Occipital lobe (tissue), 2 donors: ENCODE measurements around the gene NDRG2. TPM values are rescaled to one million over a fixed set of nuclear protein-coding genes. Genes with fewer than 3 reads are reported as not detected.

ENCODE experiments used
- DNase-seq: peaks from one replicate; lab custom pipeline; 2025; lab: John Stamatoyannopoulos, UW
- total RNA-seq: library from RNA; depleted of rRNA; stranded (reverse); fragments of >200 nt; gene quantifications from one replicate; pipeline ENCODE4 v1.2.3, GENCODE V29; 2014

The NDRG2 gene
- total RNA-seq, 1 donor from 2014 or later = 68.5 TPM

DNA sequence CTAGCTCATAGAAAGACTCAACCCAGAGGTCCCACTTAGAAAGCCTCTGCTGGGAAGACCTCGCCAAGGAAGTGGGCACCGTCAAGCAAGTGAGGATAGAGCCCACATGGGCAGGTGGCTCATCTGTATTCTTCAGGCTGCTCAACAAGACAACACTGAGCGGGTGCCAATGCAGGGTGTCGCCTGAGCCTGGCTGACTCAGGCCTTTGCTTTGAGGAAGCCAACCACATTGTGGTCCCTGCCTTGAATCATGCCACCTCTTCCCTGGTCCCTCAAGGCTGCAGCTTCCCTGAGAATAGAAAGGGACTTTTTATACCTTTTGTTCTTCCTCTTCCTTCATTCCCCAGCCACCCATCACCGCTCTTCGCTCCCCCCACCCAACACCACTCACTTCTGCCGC lies 11.9 kb upstream of the NDRG2 start:
- no peak for DNase-seq

DNA sequence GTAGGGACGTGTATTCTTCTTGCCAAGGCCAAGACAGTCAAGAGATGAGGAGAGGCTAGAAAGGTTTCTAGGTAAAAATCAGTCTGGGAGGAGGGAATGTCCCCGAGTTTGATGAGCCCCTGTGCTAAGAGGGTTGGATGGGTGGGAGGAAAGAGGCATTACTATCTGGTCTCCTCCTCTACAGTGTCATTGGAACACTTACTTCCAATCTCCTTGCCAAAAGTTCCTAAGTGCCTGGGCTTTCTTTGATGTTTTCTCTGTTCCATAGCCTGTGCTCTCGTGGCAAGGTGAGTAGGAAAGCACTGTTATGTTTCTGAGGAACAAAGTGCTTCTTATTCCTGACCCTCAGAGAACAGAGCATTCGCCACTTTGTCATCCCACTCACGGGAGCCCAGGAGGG lies 9.8 kb upstream of the NDRG2 start, which contains the start of gene RNASE13:
Gene RNASE13, minus strand, starts transcription at position 101 of the 400 bp plus-strand sequence. CDS start 519 bp downstream, outside the sequence.
- DNase-seq = no peak

DNA sequence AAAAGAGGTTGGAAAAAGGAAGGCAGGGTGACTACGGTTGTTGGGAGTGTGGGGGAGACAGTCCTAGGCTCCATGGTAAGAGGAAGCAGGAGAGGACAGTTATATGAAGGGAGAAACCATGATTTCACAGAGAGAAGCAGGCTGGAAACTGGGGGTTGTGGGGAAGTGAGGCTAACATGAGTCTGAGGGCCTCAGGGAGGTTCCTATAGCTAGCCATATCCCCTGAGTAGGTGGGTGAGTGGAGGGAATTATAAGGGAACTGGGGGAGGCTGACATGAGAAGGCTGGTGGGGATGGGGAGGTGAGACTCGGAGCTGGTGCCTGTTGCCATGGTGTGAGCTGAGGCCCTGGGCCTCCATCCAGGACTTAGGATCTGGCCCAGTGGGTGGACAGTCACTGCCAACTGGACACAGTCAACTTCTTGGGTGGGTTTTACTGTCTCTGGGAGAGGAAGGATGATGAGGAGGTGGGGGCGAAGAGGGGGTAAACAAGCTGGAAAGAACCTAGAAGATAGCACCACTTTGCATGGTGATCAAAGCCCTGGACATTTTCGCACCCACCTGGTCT lies 8.4 kb upstream of the NDRG2 start:
- DNase-seq = no peak

DNA sequence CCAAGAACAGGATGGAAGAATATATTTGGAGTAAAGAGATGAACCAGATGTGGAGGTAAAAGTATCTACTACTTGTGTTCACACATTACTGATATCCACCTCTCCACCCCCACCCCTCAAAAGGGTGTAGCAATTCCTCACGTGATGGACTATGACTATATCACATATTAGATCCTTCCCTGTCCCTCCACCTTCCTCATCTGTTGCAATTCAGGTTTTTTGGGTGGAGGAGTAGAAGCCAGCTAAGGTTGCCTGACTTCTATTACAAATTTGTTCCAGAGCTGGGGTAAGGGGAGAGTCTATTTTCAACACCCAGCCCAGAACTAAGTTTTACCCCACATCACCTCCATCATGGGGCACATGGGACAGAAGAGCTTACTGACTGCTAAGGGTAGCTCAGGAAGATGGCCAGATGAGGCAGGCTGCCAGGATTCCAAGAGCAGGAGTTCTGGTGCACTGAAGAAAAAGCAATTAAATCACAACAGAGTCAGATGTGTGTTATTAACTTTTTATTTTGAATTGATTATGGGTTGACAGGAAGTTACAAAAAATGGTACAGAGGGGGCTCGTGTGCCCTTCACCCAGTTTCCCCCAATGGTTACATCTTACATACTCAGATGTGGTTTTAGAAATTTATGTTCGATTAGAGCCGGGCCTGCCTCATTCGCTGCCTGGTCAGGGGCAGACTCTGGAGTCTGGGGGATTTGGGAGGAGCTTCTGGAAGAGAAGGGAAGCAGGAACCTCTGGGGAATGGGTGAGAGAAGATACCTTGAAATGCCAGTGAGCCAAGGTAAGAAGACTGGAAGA lies 7.7 kb upstream of the NDRG2 start:
- no peak for DNase-seq

DNA sequence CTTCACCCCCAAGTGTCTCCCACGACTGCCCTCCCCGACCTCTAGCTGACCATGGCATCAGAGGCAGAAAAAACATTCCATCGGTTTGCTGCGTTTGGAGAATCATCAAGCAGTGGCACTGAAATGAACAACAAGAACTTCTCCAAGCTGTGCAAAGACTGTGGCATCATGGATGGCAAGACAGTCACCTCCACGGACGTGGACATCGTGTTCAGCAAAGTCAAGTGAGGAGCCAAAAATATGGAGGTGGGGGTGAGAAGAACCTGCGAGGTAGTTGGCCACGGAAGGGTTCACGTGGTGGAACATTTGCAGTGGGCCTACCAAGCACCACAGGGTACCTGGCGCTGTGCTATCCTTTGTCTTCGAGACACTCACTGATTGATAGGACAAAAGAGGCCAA lies 5.7 kb upstream of the NDRG2 start:
- DNase-seq = no peak

DNA sequence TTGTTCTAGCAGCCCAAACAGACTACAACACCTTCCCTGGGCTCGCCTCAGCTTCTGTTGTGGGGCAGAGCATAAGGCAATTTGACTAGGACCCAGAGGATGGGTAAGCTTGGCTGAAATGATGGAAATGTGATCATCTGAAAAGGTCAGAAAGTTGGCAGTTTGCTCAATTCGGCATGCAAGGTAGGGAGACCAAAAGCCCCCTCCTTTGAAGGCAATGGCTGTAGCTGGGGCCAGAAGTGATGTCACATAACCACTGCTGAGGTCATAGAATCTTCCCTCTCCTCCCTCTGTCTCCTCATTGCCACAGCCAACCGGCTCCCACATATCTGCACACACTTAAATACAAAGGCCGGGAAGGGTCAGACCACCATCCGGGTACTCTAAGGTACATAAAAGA lies 5.1 kb upstream of the NDRG2 start, which contains the start of gene TPPP2:
Gene TPPP2, plus strand, starts transcription at position 301 of the 400 bp plus-strand sequence. CDS start 365 bp downstream, outside the sequence.
- DNase-seq = no peak

DNA sequence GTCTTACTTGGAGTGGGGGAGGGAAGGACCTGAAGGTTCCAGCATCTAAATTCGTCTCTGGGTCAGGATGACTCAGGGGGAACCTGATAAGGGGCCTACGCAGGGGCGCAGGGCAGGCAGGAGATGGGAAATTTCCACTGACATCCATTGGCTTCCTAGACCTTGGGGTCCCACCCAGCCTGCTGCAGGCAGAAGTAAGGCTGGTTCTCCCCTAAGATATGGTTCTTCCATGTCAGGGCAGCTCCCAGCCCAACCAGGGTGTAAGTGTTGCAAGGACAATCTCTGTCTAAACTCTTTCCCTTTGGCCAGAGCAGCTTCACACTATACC lies 2.1 kb upstream of the NDRG2 start:
- no peak for DNase-seq

DNA sequence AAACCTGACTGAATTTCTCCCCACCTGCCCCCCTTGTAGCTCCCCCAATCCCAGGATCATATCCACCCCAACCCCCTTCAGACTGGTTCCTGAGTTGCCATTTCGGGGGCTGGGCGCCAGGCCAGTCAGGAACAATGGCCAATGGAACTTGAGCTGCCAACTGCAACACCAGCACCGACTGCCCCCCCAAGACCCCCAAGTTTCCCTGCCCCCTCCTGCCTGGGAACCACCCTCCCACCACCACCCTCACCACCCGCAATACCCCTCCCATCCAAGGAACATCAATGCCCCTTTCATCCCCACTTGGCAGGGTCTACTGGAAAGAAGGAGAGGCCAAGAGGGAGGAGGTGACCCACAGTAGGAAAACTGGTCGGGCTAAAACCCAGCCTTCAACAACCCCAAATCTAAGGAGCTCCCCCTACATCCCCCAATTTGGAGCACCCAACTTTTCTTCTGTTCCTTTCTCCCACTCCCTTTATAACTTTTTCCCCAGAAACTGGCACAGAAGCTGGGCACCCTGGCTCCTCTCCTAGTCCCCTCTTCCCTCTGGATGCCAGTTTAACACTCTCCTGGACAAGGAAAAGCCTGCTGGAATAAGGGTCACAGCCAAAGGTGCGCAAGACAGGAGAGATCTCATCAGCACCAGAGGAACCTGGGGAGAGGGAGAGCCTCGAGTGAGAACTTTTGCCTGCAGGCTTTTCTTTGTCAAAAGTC lies 1.6 kb upstream of the NDRG2 start:
- peak; percentile 67 for DNase-seq

DNA sequence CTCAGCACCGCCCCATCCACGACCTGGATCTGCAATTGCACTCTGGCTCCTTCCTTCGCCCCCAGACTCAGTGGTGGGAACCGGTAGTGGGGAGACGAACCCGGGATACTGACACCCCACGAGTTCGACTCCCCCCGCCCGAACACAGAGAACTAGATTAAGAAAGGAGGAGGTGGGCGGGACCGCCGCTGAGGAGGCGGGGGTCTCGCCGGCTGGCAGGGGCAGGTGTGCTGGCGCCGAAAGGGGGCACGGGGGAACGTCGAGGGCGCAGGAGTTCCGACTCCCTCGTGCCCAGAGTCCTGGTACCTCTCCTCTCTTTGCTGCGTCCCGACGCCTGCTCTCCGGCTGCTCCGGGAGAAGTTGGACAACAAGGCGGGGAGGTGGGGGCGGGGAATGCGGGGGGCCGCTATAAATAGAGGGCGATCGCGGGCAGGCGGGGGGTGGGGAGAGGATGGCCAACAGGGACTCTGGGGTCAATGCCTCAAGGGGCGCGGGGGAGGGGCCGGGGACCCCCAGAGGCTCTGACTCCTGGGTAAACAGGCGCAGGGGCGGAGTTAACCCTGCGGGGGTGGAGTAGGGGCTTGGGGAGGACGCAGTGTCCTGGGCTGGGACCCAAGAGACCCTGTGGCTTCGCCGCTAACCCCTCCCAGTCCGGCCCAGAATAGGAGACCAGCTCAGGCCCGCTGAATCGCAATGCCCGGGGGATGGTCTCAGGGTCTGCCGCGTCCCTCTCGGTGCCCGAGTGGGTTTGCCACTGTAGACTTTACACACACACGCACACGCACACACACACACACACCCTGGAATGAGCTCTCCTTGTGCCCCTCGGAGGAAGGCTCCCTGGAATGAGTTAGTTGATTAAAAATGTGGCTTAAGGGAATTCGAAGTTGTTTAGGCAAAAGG lies 761 bp upstream of the NDRG2 start:
- DNase-seq = peak; percentile 60

DNA sequence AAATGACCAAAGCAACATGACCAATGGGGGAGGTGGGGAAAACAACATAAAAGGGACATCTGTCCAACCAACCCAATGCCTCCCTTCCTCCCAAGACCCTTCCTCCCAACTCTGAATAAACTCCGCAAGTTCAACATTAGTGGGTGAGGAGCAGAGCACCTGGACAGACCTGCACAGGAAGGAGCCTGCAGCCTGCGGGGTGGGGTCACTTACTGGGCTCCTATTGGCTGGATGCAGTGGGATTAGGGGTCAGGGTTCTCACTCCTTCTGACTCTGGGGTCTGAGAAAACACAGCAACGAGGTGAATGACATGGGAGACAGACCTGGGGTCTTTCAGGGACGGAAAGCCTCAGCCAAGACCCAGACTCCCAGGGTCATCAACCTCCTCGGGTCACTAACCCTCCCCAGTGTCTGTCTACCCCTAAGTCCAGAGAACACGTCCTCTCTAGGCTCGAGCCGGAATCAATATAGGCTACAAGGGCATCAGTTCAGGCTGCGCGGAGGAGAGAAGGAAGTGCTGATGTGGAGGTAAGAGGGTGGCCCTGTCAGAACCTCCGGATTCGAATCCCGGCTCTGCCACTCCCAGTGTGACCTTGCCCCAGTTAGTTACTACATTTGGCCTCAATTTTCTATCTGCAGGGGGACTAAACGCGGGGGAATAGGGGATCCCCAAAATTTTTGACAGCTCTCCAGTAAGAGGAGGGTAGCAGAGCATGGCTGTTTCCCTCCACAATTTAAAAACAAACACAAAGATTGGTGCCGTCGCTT lies 860 bp downstream of the NDRG2 start:
- DNase-seq = no peak

DNA sequence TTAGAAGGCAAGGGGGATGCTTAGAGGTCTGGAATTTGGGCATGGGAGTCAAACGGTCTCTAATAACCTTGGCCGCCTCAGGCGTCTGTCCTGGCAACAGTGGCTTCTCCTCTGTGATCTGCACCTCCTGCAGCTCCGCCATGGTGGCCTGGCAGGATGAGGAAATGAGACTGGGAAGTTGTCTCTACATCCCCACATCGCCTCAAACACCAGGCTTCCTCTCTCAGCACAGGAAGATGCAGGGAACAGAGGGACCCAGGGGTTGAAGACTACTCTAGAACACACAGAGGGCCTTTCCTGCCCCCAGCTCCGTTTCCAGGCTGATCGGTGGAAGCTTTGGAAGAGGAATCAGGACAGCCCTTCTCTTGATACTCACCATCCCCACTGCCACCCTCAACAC lies 1.7 kb downstream of the NDRG2 start:
- no peak for DNase-seq

DNA sequence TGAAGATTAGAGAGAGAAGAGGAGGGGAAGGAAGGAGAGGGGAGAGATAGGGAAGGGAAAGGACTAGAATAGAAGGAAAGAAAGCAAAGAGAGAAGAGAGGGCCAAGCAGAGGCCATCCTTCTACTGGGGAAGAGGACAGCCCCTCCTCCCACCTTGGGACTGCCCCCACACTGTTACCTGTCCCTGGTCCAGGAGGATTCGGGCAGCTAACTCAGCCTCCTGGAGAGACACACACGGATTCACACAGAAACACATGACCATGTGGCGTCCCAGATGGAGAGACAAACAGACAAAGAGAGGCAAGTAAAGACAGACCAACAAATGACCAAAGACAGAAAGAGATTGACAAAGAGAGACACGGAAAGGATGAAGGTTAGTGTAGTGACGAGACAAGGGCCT lies 2.2 kb downstream of the NDRG2 start:
- DNase-seq = no peak

DNA sequence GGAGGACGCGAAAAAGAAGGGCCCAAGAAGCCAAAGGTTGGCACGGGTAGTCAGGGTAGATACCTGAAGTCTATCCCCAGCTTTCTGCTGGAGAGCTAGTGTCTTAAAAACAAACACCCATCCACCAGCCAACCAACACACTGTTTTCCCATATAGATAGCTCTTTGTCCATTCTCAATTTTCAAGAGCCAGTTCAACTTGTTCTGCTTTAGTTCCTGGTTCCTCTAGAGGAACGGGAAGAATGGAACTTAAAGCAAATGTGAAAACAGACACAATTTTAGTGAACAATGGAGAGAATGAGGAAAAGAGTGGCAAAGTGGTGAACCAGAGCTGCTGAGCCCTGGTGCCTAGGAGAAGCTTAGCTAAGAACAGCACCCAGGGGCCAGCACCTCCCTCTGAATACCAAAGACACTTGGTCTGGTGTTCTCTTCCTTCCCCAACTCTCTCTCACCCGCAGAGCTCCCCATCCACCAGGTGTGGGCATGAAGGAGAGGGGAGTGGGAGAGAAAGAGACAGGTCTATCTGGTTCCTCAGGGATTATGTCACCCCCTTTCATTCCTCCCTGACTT lies 3.8 kb downstream of the NDRG2 start:
- no peak for DNase-seq

DNA sequence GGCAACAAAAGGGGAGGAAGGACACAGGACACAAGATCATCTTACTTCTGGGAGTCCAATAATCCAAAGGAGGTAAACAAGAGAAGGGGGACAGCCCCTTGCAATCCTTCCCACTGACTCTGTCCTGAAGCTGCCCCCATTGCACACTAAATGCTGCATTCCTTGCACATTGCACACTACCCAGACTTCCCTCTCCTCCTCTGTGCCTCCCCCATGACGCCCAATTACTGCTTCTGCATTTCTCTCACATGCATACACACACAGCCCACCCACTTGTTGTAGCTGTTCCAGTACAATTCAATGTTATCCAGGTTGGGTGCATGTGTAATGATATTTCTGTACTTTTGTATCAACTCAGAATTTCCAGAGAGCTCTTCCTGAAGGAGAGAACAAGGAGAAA lies 5.5 kb downstream of the NDRG2 start:
- DNase-seq = no peak

DNA sequence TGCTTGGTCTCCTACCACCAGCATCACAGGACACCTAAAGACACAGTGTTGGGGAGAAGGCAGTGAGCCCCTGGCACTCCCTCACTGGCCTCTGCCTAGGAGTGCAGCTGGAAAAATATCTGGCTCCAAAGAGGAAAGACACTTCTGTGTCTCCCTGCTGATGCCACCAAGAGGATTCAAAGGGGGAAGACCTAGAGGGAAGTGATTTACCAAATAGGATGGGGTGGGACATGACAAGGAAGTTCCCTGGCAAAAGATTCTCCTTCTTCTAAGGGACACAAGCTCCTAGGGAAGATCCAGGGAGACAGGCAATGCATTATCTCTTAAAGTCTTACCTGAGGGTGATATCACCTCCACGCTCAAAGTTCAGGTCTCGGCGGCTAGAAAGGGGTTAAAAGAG lies 6.1 kb downstream of the NDRG2 start:
- DNase-seq = no peak

DNA sequence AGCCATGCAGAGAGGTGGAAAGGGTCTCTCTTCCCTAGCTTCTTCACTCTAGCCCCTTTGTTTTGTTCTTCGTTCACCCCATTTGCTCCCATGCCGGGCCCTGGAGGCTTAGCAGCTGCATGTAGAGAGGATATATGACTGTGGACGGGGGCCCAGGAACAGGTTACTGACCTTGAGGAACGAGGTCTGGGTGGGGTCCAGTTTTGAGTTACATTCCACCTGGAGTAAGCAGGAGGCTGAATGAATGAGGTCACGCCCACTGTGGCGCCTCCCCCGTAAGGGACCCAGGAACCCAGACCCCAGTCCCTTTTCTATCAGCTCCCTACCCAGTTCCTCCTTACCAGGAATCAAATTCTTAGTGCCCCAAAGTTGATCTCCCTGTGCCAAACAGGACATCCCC lies 6.6 kb downstream of the NDRG2 start:
- no peak for DNase-seq

DNA sequence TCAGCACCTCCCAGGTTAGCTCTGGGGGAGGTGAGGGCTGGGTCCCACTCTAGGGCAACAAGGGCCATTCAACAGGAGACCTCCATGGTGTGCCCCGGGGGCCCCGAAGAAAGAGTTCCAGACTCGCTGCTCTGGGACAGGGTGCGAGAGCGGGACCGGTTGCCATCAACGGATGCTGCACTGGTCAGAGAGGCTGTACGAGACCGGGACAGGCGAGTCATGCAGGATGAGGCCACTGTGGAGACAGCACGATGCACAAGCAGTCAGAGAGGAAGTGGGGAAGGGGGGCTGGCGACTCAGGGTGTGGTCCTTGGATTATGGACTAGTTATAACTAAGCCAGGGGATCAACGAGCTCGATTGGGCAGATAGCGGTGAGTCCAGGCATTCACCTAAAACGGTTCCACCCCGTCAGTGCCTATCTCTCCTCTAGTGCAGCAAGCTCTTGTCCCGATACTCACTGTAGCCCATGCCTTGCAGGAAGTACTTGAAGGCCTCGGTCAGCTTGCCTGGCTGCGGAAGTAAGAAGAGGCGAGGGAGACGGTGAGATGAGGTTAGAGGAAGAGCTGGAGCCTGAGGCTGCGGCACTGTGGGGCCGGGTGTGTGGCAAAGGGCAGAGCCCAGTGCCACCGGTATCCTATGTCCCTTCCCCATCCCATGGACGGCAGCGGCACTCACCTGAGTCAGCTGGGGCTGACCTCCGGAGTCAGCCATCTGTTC lies 7.2 kb downstream of the NDRG2 start:
- DNase-seq = no peak

DNA sequence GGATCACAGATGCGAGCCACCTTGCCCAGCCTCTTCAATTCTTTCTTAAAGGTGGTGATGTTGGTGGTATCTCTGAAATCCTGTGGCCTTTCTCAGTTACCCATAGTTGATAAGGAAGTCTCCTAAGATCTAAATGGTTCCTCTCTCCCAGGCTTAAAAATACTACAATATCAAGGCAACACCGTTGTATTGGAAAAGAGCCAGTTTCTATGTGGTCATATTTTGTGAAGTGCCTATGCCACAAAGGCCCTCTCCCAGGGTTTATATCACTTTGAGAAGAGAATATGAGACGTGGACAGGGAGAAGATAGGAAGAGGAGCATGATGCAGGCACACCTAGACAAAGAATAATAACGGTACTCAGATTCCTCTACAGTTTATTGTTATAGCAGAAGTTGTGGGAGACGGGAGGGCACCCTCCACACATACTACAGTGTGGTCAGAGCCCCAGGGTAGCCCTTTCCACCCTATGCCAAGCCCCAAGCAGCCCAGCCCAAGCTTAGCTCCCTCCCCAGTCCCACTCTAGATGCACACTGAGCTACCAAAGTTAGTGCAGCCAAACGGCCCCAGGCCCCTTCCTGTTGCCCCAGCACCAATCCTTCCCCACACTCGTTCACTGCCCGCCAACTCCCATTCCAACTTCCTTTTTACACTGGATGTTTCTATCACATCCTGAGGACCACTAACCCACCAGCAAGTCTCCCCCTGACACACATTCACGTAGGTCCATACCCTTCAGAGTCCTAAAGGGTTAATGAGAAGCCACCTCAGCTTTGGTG lies 8.3 kb downstream of the NDRG2 start:
- DNase-seq = no peak

DNA sequence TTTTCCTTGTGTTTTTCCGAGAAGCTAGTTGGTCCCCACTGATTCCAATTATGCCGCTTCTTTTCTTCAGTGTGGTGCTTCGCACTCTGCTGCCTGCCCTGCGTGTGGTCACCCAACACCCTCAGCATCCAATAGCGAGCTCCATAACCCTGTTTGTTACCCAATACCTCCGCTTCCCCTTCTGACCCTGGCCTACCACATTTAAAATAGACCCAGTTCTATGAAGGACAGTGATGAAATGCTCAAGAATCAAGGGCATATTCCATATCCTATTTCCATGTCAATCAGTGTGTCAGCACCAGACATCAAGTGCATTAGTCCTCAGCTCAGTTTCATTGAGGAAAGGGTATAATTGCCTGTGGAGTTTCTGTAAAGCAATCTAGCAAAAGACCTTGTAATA lies 9.5 kb downstream of the NDRG2 start:
- DNase-seq = no peak
